ENCODE measurements around the gene REEP3. TPM values are rescaled to one million over a fixed set of nuclear protein-coding genes. Genes with fewer than 3 reads are reported as not detected.

Gene REEP3
- total RNA-seq (39.4 and 49.2 TPM in 2 replicates), polyA plus RNA-seq (44.2 and 54.0 TPM in 2 replicates)

GRCh38 chr10:63520500-63521415, at the start of gene REEP3:
Gene REEP3, plus strand, starts transcription at chr10:63521401. Its CDS starts 145 bp downstream, at chr10:63521546.
- TF ChIP-seq CTCF (IDR thresholded peaks at IDR 0.05; ENCODE audit: low read depth, low read length): no peak
- Histone ChIP-seq H3K27me3 (no peaks in the 10 kb centered on the region), H3K27ac (peak within 1 kb of the TSS; percentile 100), H3K9me3 (ENCODE audit: low read depth) (no peaks in the 10 kb centered on the region), H3K36me3 (no peaks in the 10 kb centered on the region), H3K4me1 (ENCODE audit: low read depth) (peaks cover 40% of the 10 kb centered on the region), H3K4me3 (peak within 1 kb of the TSS; percentile 93)
- DNase-seq (ENCODE audit: low read depth in 1 of 2, low spot score in 1 of 2): peak; percentile 70 to 86

GRCh38 chr10:63474488-63474887, 46.7 kb upstream of the REEP3 start:
- TF ChIP-seq CTCF (IDR thresholded peaks at IDR 0.05; ENCODE audit: low read depth, low read length): no peak
- Histone ChIP-seq H3K36me3 (no peaks in the 10 kb centered on the region), H3K27me3 (no peaks in the 10 kb centered on the region), H3K27ac (no peak overlapping the region), H3K4me3 (no peak overlapping the region), H3K4me1 (ENCODE audit: low read depth) (peaks cover 15% of the 10 kb centered on the region), H3K9me3 (ENCODE audit: low read depth) (no peaks in the 10 kb centered on the region)
- DNase-seq (ENCODE audit: low read depth in 1 of 2, low spot score in 1 of 2): no peak

DNA sequence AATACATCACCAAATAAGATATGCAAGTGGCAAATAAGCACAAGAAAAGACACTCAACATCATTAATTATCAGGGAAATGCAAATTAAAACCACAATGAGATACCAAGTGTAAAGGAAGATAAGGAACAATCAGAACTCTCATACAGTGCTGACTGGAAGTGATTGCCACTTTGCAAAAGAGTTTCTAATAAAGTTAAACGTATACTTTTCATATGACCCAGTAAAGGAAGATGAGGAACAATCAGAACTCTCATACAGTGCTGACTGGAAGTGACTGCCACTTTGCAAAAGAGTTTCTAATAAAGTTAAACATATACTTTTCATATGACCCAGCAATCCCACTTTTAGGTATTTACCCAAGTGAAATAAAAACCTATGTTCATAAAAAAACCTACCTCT, 43.3 kb upstream of the REEP3 start:
- no peaks in the 10 kb centered on the region for H3K9me3 ChIP-seq (ENCODE audit: low read depth)
- H3K27me3 ChIP-seq: no peaks in the 10 kb centered on the region
- no peak for DNase-seq (ENCODE audit: low read depth in 1 of 2, low spot score in 1 of 2)
- H3K27ac ChIP-seq: peak overlapping the region; percentile 76
- H3K4me1 ChIP-seq (ENCODE audit: low read depth): peaks cover 15% of the 10 kb centered on the region
- H3K4me3 ChIP-seq: no peak overlapping the region
- no peaks in the 10 kb centered on the region for H3K36me3 ChIP-seq
- TF ChIP-seq CTCF (IDR thresholded peaks at IDR 0.05; ENCODE audit: low read depth, low read length): no peak

- no peaks in the 10 kb centered on the region for H3K9me3 ChIP-seq (ENCODE audit: low read depth)
- H3K27me3 ChIP-seq: no peaks in the 10 kb centered on the region
- H3K4me1 ChIP-seq (ENCODE audit: low read depth): peaks cover 15% of the 10 kb centered on the region
- H3K4me3 ChIP-seq: no peak overlapping the region
- H3K27ac ChIP-seq: peak overlapping the region; percentile 76
- TF ChIP-seq CTCF (IDR thresholded peaks at IDR 0.05; ENCODE audit: low read depth, low read length): no peak
- no peaks in the 10 kb centered on the region for H3K36me3 ChIP-seq
- peak in 1 of 2 donors; percentile 59 for DNase-seq (ENCODE audit: low read depth in 1 of 2, low spot score in 1 of 2)
These were observed 42.6 kb upstream of the REEP3 start for GRCh38 chr10:63478564-63478963.

GRCh38 chr10:63480237-63480636, 41.0 kb upstream of the REEP3 start:
- no peaks in the 10 kb centered on the region for H3K27me3 ChIP-seq
- no peaks in the 10 kb centered on the region for H3K9me3 ChIP-seq (ENCODE audit: low read depth)
- H3K4me3 ChIP-seq: no peak overlapping the region
- H3K27ac ChIP-seq: no peak overlapping the region
- DNase-seq (ENCODE audit: low read depth in 1 of 2, low spot score in 1 of 2): no peak
- peaks cover 26% of the 10 kb centered on the region for H3K4me1 ChIP-seq (ENCODE audit: low read depth)
- no peaks in the 10 kb centered on the region for H3K36me3 ChIP-seq
- no peak for TF ChIP-seq CTCF (IDR thresholded peaks at IDR 0.05; ENCODE audit: low read depth, low read length)
